T-helper 1 cell treated with Interleukin-12 subunit alpha and Interleukin-12 subunit beta and Interleukin-4 antibody, amounts not matched to agents 30 μg/mL and 1 μg/mL, for 36 hours (primary cell): ENCODE measurements around the gene GPR12.

Experiments
- H3K27ac Mint-ChIP-seq: one replicate; pipeline ENCODE4 v1.8.0; 2021; ENCODE audit warnings: mild to moderate bottlenecking, mixed read lengths
- H3K27me3 Mint-ChIP-seq: one replicate; pipeline ENCODE4 v1.8.0; 2021; ENCODE audit warnings: low read depth, mixed read lengths
- H3K36me3 Mint-ChIP-seq: one replicate; pipeline ENCODE4 v1.8.0; 2021; ENCODE audit warnings: low read depth, mixed read lengths
- H3K4me1 Mint-ChIP-seq: one replicate; pipeline ENCODE4 v1.8.0; 2021; ENCODE audit warnings: low read depth, mixed read lengths
- H3K4me3 Mint-ChIP-seq: one replicate; pipeline ENCODE4 v1.8.0; 2021; ENCODE audit warnings: mild to moderate bottlenecking, moderate library complexity, mixed read lengths
- H3K9me3 Mint-ChIP-seq: one replicate; pipeline ENCODE4 v1.8.0; 2021; ENCODE audit warnings: mixed read lengths

GPR12 gene

DNA sequence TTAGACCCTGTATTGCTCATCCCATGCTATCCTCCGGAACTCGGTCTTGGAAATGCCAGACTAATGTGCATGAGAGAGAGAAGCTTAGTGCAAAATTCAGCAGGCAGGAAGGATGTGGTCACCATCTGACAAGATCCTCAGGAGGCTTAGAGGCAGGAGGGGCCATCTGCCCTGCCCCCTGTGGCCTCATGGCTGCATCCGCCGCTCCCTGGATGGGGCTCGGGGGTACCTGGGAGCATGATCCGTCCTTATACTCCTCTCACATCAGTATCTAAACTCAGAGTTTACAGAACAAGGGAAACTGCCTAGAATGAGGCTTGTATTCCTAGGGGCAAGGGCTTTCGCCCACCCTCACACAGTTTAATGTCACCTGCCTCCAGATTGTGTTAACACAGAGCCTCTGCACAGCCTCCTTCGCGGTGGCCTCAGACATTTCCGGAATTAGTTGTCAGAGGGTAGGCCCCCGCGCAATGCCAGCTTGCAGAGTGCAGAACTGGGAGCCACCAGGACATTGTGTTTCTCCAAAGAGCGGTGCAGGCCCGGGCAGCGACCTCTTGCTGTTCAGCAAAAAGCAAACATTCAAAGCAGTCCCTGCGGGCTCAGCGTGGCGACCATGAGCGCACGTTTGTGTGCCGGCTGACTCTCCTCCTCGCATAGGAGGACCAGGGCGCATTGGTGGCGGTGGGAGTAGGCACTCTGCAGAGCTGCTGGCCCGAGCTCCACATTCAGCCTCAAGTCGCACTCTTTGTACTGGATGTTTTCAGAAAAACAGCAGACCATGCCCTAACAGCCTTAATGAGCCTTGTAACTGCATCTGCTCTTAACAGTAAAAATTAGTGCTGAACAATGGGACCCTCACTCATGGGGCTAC lies 39.1 kb downstream of the GPR12 start:
- H3K27me3 Mint-ChIP-seq, result no peaks in the 10 kb centered on the region
- H3K9me3 Mint-ChIP-seq, result no peaks in the 10 kb centered on the region
- peak overlapping the region; percentile 2 for H3K27ac Mint-ChIP-seq
- peaks cover 14% of the 10 kb centered on the region for H3K4me1 Mint-ChIP-seq
- peaks cover 2% of the 10 kb centered on the region for H3K36me3 Mint-ChIP-seq
- peak overlapping the region; percentile 12 for H3K4me3 Mint-ChIP-seq

DNA sequence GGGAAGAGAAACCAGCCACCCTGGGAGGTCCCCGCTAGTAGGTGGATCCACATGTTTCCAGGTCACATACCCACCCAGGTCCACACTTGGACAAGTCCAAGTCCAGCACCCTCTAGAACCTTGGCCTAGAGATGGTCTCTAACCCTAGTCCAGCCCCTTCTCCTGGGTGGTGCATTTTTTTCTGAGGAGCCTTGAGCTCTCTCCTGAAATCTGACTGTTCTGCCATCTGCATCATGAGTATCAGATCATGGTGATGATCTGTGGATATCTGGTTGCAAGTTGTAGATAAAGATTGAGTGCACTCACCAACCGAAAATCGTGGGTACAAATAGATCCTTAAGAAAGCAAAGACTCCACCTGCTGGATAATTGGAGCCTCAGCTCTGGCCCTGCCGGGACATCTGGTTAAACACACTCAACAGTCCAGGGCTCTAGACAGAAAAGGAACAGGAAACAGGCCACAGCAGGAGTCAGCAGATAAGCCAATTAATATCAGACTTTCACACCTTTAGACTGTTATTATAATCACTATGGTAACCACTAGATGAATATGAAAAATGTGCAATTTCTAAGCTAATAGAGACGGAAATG lies 41.1 kb downstream of the GPR12 start:
- Mint-ChIP-seq H3K4me1 (peaks cover 14% of the 10 kb centered on the region), H3K4me3 (no peak overlapping the region), H3K27ac (no peak overlapping the region), H3K27me3 (no peaks in the 10 kb centered on the region), H3K9me3 (no peaks in the 10 kb centered on the region), H3K36me3 (no peaks in the 10 kb centered on the region)

- H3K27ac Mint-ChIP-seq, result no peak overlapping the region
- H3K27me3 Mint-ChIP-seq, result no peaks in the 10 kb centered on the region
- no peak overlapping the region for H3K4me3 Mint-ChIP-seq
- H3K9me3 Mint-ChIP-seq, result no peaks in the 10 kb centered on the region
- H3K36me3 Mint-ChIP-seq, result no peaks in the 10 kb centered on the region
- H3K4me1 Mint-ChIP-seq, result peaks cover 14% of the 10 kb centered on the region
These were observed 41.7 kb downstream of the GPR12 start for GRCh38 chr13:26718872-26719271.

GRCh38 chr13:26718146-26718545 lies 42.4 kb downstream of the GPR12 start:
- peaks cover 14% of the 10 kb centered on the region for H3K4me1 Mint-ChIP-seq
- no peak overlapping the region for H3K27ac Mint-ChIP-seq
- no peaks in the 10 kb centered on the region for H3K9me3 Mint-ChIP-seq
- no peak overlapping the region for H3K4me3 Mint-ChIP-seq
- no peaks in the 10 kb centered on the region for H3K36me3 Mint-ChIP-seq
- H3K27me3 Mint-ChIP-seq, result no peaks in the 10 kb centered on the region

- Mint-ChIP-seq H3K27ac (no peak overlapping the region), H3K4me3 (no peak overlapping the region), H3K4me1 (peaks cover 10% of the 10 kb centered on the region), H3K27me3 (no peaks in the 10 kb centered on the region), H3K9me3 (peaks cover 4% of the 10 kb centered on the region), H3K36me3 (no peaks in the 10 kb centered on the region)
These were observed 43.6 kb downstream of the GPR12 start for GRCh38 chr13:26716984-26717383.

DNA sequence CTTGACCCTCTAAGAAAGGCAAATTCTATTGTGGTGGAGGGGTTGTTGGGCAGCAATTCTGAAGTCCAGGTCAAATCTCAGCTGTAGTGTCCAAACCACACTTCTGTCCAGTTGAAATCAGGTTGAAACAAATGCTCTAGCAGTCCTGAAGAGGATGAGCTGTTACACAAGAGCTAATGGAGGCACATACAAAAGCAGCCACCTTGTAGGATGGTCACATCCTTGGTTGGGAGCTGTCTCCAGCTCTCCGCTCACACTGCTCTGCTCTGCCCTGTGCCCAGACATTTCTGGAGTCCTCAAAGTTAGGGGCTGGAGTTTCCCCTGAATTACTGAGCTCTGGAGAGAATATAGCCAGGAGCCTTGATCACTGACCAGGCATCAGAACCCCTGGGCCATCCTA lies 47.2 kb downstream of the GPR12 start:
- Mint-ChIP-seq H3K36me3 (no peaks in the 10 kb centered on the region), H3K4me3 (no peak overlapping the region), H3K27ac (no peak overlapping the region), H3K27me3 (no peaks in the 10 kb centered on the region), H3K9me3 (peaks cover 4% of the 10 kb centered on the region), H3K4me1 (no peaks in the 10 kb centered on the region)

DNA sequence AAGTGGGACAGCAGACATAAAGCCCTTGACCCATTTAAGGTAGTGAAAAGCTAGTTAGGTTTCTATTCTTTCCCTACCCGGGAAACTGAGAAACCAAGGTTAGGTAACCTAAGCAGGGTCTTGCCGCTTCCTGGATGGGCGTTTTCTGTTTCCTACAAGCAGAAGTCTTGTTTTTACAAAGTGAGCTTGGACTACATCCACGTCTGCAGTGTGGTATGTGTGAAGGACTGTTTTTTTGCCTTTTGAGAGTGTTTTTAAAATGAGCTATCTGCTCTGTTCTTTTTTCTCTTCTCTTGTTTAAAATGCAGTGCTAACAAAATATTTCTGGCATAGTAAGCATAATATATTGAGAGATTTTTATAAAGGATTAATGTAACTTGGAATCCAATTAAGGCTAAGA lies 49.4 kb downstream of the GPR12 start:
- Mint-ChIP-seq H3K27me3 (no peaks in the 10 kb centered on the region), H3K27ac (no peak overlapping the region), H3K36me3 (no peaks in the 10 kb centered on the region), H3K4me3 (no peak overlapping the region), H3K9me3 (peaks cover 4% of the 10 kb centered on the region), H3K4me1 (no peaks in the 10 kb centered on the region)

DNA sequence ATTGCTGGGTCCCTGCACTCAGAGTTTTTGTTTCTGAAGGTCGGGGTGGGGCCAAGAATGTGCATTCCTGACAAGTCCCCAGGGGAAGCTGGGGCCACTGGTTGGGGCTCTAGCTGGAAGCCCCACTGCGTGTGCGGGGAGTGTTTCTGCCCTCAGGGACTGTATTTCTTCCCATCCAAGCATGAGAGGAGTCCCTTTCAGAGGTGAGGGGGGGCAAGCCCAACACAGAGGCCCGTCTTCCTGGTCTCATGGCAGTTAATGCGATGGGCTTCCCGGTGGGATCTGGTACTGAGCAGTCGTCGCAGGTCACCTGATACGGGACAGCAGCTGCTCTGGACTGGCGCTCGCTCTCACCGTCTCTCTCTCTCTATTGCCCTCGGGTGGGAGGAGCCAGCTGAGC lies 50.4 kb downstream of the GPR12 start:
- Mint-ChIP-seq H3K36me3 (no peaks in the 10 kb centered on the region), H3K27ac (no peak overlapping the region), H3K9me3 (peaks cover 4% of the 10 kb centered on the region), H3K4me3 (no peak overlapping the region), H3K4me1 (no peaks in the 10 kb centered on the region), H3K27me3 (no peaks in the 10 kb centered on the region)

DNA sequence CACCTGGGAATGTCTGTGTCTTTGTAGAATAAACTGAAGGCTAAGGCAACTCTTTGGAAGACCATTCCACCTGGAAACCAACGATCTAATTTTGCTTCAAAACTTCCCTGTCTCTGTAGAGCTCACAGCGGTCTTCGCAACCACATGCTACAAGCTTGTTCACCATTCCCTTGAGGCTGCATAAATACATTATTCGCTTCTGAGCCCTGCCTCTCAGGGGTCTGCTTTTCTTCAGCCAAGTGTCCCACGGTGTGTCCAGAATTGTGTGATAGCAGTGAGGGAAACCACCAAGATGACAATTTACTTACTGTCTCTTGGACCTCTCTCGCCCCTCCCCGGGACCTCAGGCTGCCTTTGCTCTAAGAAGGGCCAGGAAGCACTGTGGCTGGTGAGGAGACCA lies 51.1 kb downstream of the GPR12 start:
- Mint-ChIP-seq H3K27me3 (no peaks in the 10 kb centered on the region), H3K4me3 (no peak overlapping the region), H3K4me1 (no peaks in the 10 kb centered on the region), H3K27ac (no peak overlapping the region), H3K9me3 (peaks cover 4% of the 10 kb centered on the region), H3K36me3 (no peaks in the 10 kb centered on the region)

- Mint-ChIP-seq H3K27ac (no peak overlapping the region), H3K4me1 (no peaks in the 10 kb centered on the region), H3K36me3 (no peaks in the 10 kb centered on the region), H3K4me3 (no peak overlapping the region), H3K9me3 (peaks cover 4% of the 10 kb centered on the region), H3K27me3 (peaks cover 5% of the 10 kb centered on the region)
These were observed 52.6 kb downstream of the GPR12 start for GRCh38 chr13:26708007-26708297.

- H3K4me3 Mint-ChIP-seq, result no peak overlapping the region
- H3K27ac Mint-ChIP-seq, result no peak overlapping the region
- no peaks in the 10 kb centered on the region for H3K36me3 Mint-ChIP-seq
- H3K27me3 Mint-ChIP-seq, result peaks cover 9% of the 10 kb centered on the region
- no peaks in the 10 kb centered on the region for H3K9me3 Mint-ChIP-seq
- H3K4me1 Mint-ChIP-seq, result no peaks in the 10 kb centered on the region
These were observed 53.2 kb downstream of the GPR12 start for GRCh38 chr13:26707122-26708006.

DNA sequence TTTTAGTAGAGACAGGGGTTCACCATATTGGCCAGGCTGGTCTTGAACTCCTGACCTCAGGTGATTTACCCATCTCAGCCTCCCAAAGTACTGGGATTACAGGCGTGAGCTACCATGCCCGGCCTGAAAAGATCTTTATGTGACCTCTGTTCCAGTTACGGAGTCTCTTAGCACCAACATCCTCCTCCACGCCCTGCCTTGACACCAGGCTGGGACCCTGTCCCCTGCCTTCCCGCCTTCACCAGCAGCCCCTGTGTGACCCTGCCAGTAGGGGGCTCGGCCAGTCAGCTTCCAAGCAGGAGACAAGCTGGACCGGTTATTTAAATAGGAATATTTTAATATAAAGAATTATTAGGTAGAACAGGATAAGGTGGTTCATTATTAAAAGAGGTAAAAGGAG lies 54.2 kb downstream of the GPR12 start:
- H3K36me3 Mint-ChIP-seq, result no peaks in the 10 kb centered on the region
- H3K4me1 Mint-ChIP-seq, result no peaks in the 10 kb centered on the region
- no peak overlapping the region for H3K4me3 Mint-ChIP-seq
- no peak overlapping the region for H3K27ac Mint-ChIP-seq
- H3K9me3 Mint-ChIP-seq, result no peaks in the 10 kb centered on the region
- H3K27me3 Mint-ChIP-seq, result peaks cover 9% of the 10 kb centered on the region

- Mint-ChIP-seq H3K9me3 (no peaks in the 10 kb centered on the region), H3K27me3 (peaks cover 9% of the 10 kb centered on the region), H3K4me3 (no peak overlapping the region), H3K27ac (no peak overlapping the region), H3K36me3 (no peaks in the 10 kb centered on the region), H3K4me1 (no peaks in the 10 kb centered on the region)
These were observed 55.0 kb downstream of the GPR12 start for GRCh38 chr13:26705536-26705935.
